Panc1 (cell line): Measurements from ENCODE around the gene CLDN11.

Experiments
- CTCF ChIP-seq: fragments of 450-650 bp; IDR thresholded peaks from 2 replicates; pipeline ENCODE4 v1.5.1; 2017; ENCODE audit warnings: mild to moderate bottlenecking
- POLR2AphosphoS5 ChIP-seq: IDR thresholded peaks from 2 replicates; pipeline ENCODE4 v1.6.1; 2012; ENCODE audit warnings: mild to moderate bottlenecking, low read depth, low read length, moderate library complexity
- SIN3A ChIP-seq: IDR thresholded peaks from 2 replicates; pipeline ENCODE4 v1.6.1; 2012; ENCODE audit warnings: low read depth, mild to moderate bottlenecking, low read length, moderate library complexity, borderline replicate concordance; ENCODE audit not compliant: insufficient read depth
- TF ChIP-seq, protein P1 (sequence below), 2 experiments: IDR thresholded peaks; 2 replicates each; pipeline ENCODE4 v1.6.1; 2011 to 2012; ENCODE audit warnings: low read depth in 2 of 2, control low read depth in 1 of 2, low read length in 1 of 2, mild to moderate bottlenecking in 1 of 2, moderate library complexity in 1 of 2; ENCODE audit not compliant: insufficient read depth in 1 of 2

GRCh38 chr3:170465955-170466354 is 47.3 kb downstream of the CLDN11 start:
- TF ChIP-seq CTCF (no peak), POLR2AphosphoS5 (no peak), SIN3A (no peak)
- TF ChIP-seq, protein P1, sequence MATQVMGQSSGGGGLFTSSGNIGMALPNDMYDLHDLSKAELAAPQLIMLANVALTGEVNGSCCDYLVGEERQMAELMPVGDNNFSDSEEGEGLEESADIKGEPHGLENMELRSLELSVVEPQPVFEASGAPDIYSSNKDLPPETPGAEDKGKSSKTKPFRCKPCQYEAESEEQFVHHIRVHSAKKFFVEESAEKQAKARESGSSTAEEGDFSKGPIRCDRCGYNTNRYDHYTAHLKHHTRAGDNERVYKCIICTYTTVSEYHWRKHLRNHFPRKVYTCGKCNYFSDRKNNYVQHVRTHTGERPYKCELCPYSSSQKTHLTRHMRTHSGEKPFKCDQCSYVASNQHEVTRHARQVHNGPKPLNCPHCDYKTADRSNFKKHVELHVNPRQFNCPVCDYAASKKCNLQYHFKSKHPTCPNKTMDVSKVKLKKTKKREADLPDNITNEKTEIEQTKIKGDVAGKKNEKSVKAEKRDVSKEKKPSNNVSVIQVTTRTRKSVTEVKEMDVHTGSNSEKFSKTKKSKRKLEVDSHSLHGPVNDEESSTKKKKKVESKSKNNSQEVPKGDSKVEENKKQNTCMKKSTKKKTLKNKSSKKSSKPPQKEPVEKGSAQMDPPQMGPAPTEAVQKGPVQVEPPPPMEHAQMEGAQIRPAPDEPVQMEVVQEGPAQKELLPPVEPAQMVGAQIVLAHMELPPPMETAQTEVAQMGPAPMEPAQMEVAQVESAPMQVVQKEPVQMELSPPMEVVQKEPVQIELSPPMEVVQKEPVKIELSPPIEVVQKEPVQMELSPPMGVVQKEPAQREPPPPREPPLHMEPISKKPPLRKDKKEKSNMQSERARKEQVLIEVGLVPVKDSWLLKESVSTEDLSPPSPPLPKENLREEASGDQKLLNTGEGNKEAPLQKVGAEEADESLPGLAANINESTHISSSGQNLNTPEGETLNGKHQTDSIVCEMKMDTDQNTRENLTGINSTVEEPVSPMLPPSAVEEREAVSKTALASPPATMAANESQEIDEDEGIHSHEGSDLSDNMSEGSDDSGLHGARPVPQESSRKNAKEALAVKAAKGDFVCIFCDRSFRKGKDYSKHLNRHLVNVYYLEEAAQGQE (IDR thresholded peaks at IDR 0.05; ENCODE audit: insufficient read depth in 1 of 2, low read depth in 2 of 2, low read length in 1 of 2) = no peak
